ENCODE results near the gene INSIG1.

The INSIG1 gene

DNA sequence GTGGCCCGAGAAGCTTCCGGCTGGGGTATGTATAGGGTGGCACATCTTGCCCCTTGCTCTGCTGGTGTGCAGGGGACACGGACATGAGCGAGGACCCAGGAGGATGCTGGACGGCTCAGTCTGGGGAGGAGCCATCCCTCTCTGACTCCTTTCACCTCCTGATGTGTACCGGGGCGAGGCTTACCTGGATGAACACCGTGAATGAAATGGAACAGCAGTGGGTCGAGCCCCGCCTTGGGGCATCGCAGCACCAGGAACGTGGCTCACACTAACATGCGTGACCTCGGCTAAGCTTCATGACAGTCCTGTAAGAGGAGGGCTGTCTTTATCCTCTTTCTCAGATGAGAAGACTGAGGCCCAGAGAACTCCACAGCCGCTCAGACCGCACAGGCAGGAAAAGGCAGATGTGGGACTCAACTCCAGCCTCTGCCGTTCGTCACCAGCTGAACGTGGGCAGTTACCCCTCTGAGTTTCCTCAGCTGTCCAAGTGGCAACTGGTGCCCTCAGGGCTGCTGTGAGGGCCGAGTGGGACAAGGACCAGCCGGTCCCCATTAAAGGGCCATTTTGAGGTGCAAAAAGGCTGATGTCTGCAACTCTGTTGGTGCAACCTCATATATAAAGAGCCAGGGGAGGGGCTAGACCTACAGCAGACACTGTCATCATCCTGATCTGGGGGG lies 54.5 kb downstream of the INSIG1 start:
- no peak for DNase-seq (ENCODE audit: low read depth)
- TF ChIP-seq, protein P1, sequence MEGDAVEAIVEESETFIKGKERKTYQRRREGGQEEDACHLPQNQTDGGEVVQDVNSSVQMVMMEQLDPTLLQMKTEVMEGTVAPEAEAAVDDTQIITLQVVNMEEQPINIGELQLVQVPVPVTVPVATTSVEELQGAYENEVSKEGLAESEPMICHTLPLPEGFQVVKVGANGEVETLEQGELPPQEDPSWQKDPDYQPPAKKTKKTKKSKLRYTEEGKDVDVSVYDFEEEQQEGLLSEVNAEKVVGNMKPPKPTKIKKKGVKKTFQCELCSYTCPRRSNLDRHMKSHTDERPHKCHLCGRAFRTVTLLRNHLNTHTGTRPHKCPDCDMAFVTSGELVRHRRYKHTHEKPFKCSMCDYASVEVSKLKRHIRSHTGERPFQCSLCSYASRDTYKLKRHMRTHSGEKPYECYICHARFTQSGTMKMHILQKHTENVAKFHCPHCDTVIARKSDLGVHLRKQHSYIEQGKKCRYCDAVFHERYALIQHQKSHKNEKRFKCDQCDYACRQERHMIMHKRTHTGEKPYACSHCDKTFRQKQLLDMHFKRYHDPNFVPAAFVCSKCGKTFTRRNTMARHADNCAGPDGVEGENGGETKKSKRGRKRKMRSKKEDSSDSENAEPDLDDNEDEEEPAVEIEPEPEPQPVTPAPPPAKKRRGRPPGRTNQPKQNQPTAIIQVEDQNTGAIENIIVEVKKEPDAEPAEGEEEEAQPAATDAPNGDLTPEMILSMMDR (IDR thresholded peaks at IDR 0.05; ENCODE audit: control insufficient read depth, extremely low read depth, insufficient read depth) = no peak

DNA sequence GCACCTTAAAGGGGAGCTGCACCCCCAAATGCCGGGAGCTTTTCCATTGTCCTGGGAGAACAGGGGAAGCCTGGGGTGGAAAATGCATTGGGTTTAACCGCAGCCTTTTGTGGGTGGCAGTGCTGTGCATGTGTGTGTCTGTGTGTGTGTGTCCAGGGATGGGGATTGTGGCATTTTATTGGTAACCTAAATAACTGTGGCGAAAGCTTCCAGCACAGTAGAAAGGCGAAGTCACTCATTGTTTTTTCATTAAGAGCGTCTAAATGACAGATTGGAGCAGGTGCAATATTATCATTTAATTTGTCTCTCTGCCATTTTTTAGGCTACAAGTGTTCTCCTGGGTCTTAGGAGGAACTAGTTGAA lies 55.1 kb downstream of the INSIG1 start:
- DNase-seq (ENCODE audit: low read depth) = no peak
- TF ChIP-seq, protein P1 (IDR thresholded peaks at IDR 0.05; ENCODE audit: control insufficient read depth, extremely low read depth, insufficient read depth) = no peak
- H3K4me3 ChIP-seq (ENCODE audit: low read depth, low read length) = no peak overlapping the region

More for the DNA sequence above, 54.5 kb downstream of the INSIG1 start:
- H3K4me3 ChIP-seq (ENCODE audit: low read depth, low read length) = no peak overlapping the region

- TF ChIP-seq, protein P1 (IDR thresholded peaks at IDR 0.05; ENCODE audit: control insufficient read depth, extremely low read depth, insufficient read depth) = no peak
- no peak for DNase-seq (ENCODE audit: low read depth)
- H3K4me3 ChIP-seq (ENCODE audit: low read depth, low read length) = no peak overlapping the region
Observed at GRCh38 chr7:155353256-155353897, 55.7 kb downstream of the INSIG1 start.

GRCh38 chr7:155354371-155355048 lies 56.8 kb downstream of the INSIG1 start:
- DNase-seq (ENCODE audit: low read depth) = no peak
- TF ChIP-seq, protein P1 (IDR thresholded peaks at IDR 0.05; ENCODE audit: control insufficient read depth, extremely low read depth, insufficient read depth) = no peak
- H3K4me3 ChIP-seq (ENCODE audit: low read depth, low read length) = no peak overlapping the region

DNA sequence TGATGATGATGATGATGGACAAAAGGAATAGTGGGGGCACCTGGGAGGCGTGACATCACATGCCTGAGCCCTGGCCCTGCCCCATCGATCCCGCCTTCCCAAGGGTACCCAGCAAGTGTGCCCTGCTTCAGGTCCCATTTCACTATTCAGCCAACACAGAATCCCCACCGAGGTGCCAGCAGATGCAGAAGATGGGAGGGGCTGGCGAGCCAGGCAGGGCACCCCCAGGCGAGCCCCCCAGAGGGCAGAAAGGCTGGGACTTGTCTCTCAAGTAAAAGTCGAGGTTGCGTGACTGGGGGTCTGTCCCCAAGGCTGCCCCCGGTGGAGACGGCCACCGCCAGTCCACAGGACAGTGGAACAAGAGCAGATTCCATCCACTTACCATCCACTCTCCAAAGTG lies 57.5 kb downstream of the INSIG1 start:
- H3K4me3 ChIP-seq (ENCODE audit: low read depth, low read length) = no peak overlapping the region
- TF ChIP-seq, protein P1 (IDR thresholded peaks at IDR 0.05; ENCODE audit: control insufficient read depth, extremely low read depth, insufficient read depth) = no peak
- DNase-seq (ENCODE audit: low read depth) = no peak

- TF ChIP-seq, protein P1 (IDR thresholded peaks at IDR 0.05; ENCODE audit: control insufficient read depth, extremely low read depth, insufficient read depth) = no peak
- no peak for DNase-seq (ENCODE audit: low read depth)
Observed at GRCh38 chr7:155355745-155356144, 58.1 kb downstream of the INSIG1 start.

More at GRCh38 chr7:155355745-155356144, 58.1 kb downstream of the INSIG1 start:
- no peak overlapping the region for H3K4me3 ChIP-seq (ENCODE audit: low read depth, low read length)
